ENCODE results near the gene EPC2.
"Not testable (repeated sequence)": the region's sequence is repeated elsewhere in the genome, so short reads cannot be mapped to it uniquely, and the experiment has no call there.

The EPC2 gene

DNA sequence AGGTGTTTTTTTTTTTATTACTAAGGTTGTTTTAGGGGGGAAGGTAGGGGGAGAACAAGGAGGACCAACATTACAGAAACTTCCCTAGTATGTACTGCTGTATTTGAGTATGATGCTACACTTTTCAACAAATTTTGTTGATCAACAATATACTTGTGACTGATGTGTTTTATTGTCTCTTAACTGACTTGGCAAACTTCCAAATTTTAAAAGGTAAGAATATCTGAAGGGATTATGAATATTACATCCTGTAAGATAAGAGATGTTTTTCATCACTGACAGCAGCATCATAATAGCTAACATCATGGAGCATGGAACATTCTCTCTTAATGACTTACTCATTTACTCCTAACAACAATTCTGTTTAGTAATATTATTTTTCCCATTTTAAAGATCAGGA is 144.5 kb downstream of the EPC2 start:
- TF ChIP-seq CTCF (IDR thresholded peaks at IDR 0.05; ENCODE audit: control insufficient read depth, insufficient read depth, low read depth, low read length, missing control alignments): no peak
- DNase-seq (ENCODE audit: low read depth): no peak
- no peak overlapping the region for H3K4me3 ChIP-seq (ENCODE audit: control insufficient read depth, low read depth, low read length)

DNA sequence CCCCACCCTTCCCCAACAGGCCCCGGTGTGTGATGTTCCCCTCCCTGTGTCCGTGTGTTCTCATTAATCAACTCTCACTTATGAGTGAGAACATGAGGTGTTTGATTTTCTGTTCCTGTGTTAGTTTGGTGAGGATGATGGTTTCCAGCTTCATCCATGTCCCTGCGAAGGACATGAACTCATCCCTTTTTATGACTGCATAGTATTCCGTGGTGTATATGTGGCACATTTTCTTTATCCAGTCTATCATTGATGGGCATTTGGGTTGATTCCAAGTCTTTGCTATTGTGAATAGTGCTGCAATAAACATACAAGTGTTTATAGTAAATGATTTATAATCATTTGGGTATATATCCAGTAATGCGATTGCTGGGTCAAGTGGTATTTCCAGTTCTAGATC is 145.6 kb downstream of the EPC2 start:
- H3K4me3 ChIP-seq (ENCODE audit: control insufficient read depth, low read depth, low read length); DNase-seq (ENCODE audit: low read depth): not testable (repeated sequence)

DNA sequence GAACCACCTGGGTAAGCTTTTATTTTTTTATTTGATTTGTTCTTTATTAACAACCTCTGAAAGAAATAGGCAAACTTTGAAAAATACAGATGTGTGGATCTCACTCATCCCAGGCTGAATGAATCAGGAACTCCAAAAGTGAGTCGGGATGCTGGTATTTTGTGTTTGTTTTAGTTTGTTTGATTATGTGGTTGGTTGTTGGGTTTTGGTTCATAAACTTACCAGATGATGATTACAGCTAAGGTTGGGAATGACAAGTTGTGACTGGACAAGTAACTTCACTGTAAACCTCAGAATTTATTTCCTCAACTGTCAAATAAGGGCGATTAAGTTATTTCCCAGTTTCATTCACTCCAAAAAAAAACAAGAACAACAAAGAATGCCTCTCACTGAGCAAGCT is 150.0 kb downstream of the EPC2 start:
- TF ChIP-seq CTCF (IDR thresholded peaks at IDR 0.05; ENCODE audit: control insufficient read depth, insufficient read depth, low read depth, low read length, missing control alignments): no peak
- DNase-seq (ENCODE audit: low read depth): peak; percentile 24
- no peak overlapping the region for H3K4me3 ChIP-seq (ENCODE audit: control insufficient read depth, low read depth, low read length)

GRCh38 chr2:148796735-148797512 is 152.4 kb downstream of the EPC2 start:
- H3K4me3 ChIP-seq (ENCODE audit: control insufficient read depth, low read depth, low read length): no peak overlapping the region
- DNase-seq (ENCODE audit: low read depth): no peak
- no peak for TF ChIP-seq CTCF (IDR thresholded peaks at IDR 0.05; ENCODE audit: control insufficient read depth, insufficient read depth, low read depth, low read length, missing control alignments)

DNA sequence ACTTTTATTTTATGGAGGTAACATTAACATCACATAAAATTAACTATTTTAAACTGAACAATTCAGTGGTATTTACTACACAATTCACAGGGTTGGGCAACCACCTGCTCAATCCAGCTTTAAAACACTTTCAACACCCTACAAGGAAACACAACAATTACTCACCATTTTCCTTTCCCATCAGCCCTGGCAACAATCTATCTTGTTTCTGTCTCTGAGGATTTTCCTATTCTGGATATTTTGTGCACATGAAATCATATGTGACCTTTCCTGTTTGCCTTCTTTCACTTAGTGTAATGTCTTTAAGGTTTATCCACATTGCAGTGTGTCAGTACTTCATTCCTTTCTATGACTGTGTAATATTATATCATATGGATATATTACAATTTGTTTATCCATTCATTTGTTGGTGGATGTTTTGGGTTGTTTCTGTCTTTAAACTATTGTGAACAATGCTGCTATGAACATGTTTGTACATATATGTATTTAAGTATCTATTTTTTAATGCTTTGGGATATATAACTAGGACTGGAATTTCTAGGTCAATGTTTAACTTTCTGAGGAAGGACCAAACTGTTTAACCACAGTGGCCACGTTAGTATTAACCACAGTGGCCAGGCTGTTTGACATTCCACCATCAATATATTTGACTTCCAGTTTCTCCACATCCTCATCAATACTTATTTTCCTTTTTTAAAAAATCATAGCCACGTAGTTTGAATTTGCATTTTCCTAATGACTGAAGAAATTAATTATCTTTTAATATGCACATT is 158.1 kb downstream of the EPC2 start:
- no peak for TF ChIP-seq CTCF (IDR thresholded peaks at IDR 0.05; ENCODE audit: control insufficient read depth, insufficient read depth, low read depth, low read length, missing control alignments)
- DNase-seq (ENCODE audit: low read depth): no peak
- no peak overlapping the region for H3K4me3 ChIP-seq (ENCODE audit: control insufficient read depth, low read depth, low read length)

DNA sequence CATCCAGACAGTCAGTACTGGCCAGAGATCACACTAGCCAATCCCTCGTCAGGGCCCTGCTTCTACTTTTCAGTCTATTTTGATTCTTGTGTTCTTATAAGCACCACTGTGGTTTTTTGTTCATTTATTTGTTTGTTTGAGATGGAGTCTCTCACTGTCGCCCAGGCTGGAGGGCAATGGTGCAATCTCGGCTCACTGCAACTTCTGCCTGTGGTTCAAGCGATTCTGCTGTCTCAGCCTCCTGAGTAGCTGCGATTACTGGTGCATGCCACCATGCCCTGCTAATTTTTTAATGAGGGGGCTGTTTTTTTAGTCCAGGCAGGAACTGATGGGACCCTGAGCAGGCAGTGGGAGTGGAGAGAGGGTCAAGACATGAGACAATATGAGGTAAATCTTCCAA is 165.5 kb downstream of the EPC2 start:
- no peak for TF ChIP-seq CTCF (IDR thresholded peaks at IDR 0.05; ENCODE audit: control insufficient read depth, insufficient read depth, low read depth, low read length, missing control alignments)
- DNase-seq (ENCODE audit: low read depth): no peak

GRCh38 chr2:148812306-148812705 is 167.8 kb downstream of the EPC2 start:
- DNase-seq (ENCODE audit: low read depth): peak; percentile 11
- TF ChIP-seq CTCF (IDR thresholded peaks at IDR 0.05; ENCODE audit: control insufficient read depth, insufficient read depth, low read depth, low read length, missing control alignments): no peak
- H3K4me3 ChIP-seq (ENCODE audit: control insufficient read depth, low read depth, low read length): no peak overlapping the region

More for the DNA sequence above, 165.5 kb downstream of the EPC2 start:
- no peak overlapping the region for H3K4me3 ChIP-seq (ENCODE audit: control insufficient read depth, low read depth, low read length)
